ENCODE measurements around the gene PITX3. TPM values are rescaled to one million over a fixed set of nuclear protein-coding genes. Genes with fewer than 3 reads are reported as not detected.

The PITX3 gene
- total and polyA plus RNA-seq, 4 donors = not detected

DNA sequence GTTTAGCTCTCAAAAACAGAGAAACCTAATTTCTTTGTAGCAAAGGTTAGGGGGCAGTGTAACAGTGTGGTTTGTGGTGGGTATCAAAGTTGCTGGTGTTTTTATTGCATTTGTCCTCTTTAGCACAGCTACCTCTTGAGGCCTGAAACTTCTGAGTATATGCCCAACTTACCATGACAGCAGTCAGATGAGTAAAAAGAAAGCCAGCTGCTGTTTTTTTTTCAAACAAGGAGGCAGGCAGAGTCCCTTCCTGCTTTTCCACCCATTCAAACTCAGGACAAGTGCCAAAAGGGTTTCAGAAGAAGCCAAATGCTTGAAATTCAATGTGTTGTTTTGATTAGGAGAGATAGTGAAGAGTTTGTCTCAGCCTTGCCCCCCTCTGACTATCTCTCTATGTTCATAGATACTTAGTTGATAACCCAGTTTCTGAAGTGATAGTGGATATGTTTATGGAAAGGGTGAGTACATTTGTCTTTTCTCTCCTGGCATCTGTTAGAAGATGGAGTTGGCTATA lies 27.1 kb upstream of the PITX3 start (continued):
- TF ChIP-seq EGR1 (IDR thresholded peaks at IDR 0.05; ENCODE audit: low read depth in 2 of 2) = no peak
- TF ChIP-seq TAF1 (conservative IDR thresholded peaks at IDR 0.05) = no peak
- TF ChIP-seq YY1 (IDR thresholded peaks at IDR 0.05) = no peak
- TF ChIP-seq, protein P1, sequence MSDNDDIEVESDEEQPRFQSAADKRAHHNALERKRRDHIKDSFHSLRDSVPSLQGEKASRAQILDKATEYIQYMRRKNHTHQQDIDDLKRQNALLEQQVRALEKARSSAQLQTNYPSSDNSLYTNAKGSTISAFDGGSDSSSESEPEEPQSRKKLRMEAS (IDR thresholded peaks at IDR 0.05) = no peak
- TF ChIP-seq, protein P2, sequence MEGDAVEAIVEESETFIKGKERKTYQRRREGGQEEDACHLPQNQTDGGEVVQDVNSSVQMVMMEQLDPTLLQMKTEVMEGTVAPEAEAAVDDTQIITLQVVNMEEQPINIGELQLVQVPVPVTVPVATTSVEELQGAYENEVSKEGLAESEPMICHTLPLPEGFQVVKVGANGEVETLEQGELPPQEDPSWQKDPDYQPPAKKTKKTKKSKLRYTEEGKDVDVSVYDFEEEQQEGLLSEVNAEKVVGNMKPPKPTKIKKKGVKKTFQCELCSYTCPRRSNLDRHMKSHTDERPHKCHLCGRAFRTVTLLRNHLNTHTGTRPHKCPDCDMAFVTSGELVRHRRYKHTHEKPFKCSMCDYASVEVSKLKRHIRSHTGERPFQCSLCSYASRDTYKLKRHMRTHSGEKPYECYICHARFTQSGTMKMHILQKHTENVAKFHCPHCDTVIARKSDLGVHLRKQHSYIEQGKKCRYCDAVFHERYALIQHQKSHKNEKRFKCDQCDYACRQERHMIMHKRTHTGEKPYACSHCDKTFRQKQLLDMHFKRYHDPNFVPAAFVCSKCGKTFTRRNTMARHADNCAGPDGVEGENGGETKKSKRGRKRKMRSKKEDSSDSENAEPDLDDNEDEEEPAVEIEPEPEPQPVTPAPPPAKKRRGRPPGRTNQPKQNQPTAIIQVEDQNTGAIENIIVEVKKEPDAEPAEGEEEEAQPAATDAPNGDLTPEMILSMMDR (IDR thresholded peaks at IDR 0.05; ENCODE audit: low read depth, low read length, missing input control) = no peak
- TF ChIP-seq SP1 (IDR thresholded peaks at IDR 0.05) = no peak

DNA sequence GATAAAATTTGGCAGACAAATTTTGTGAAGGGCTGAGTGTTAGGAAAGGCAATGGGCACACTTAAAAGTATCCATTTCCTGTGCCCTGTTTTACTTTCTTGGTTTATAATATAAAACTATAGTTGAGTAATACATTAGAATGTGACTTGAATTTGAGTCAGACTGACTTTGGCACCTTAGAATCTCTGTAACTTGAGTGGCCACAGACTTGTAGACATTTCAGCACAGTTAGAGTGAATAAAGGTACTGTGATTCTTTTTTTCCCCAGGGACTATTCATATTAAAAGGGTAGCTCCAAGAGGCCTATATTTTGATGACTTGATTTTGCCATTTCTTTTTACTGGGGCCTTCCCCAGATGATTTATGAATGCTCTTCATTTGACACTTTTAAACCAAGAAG lies 26.4 kb upstream of the PITX3 start:
- peaks cover 0 to 5% (median 2%) of the 10 kb centered on the region in 4 donors for H3K4me1 ChIP-seq (ENCODE audit: control insufficient read depth in 4 of 4, insufficient read depth in 4 of 4, low read length in 3 of 4)
- no peaks in the 10 kb centered on the region for H3K27me3 ChIP-seq (ENCODE audit: control insufficient read depth in 4 of 4, insufficient read depth in 4 of 4, low read length in 3 of 4)
- H3K27ac ChIP-seq (ENCODE audit: low read depth in 1 of 2, low read length in 2 of 2) = no peak overlapping the region
- DNase-seq (ENCODE audit: low spot score) = no peak
- H3K9ac ChIP-seq (ENCODE audit: low read depth in 1 of 2, low read length in 2 of 2) = no peak overlapping the region
- H3K9me3 ChIP-seq (ENCODE audit: control insufficient read depth in 4 of 4, low read length in 3 of 4) = no peaks in the 10 kb centered on the region
- H3K4me3 ChIP-seq (ENCODE audit: low read depth in 1 of 3, low read length in 3 of 3) = no peak overlapping the region
- no peak for TF ChIP-seq HNF4G (IDR thresholded peaks at IDR 0.05)
- TF ChIP-seq, protein P1 (IDR thresholded peaks at IDR 0.05) = no peak
- TF ChIP-seq TAF1 (conservative IDR thresholded peaks at IDR 0.05) = no peak
- no peak for TF ChIP-seq YY1 (IDR thresholded peaks at IDR 0.05)
- no peak for TF ChIP-seq FOXA2 (IDR thresholded peaks at IDR 0.05)
- no peak for TF ChIP-seq EGR1 (IDR thresholded peaks at IDR 0.05; ENCODE audit: low read depth in 2 of 2)
- TF ChIP-seq HNF4A (conservative IDR thresholded peaks at IDR 0.05) = no peak
- TF ChIP-seq SP1 (IDR thresholded peaks at IDR 0.05) = no peak
- no peak for TF ChIP-seq GABPA (IDR thresholded peaks at IDR 0.05 in 1 of 2, conservative IDR thresholded peaks at IDR 0.05 in 1 of 2)
- TF ChIP-seq, protein P3, sequence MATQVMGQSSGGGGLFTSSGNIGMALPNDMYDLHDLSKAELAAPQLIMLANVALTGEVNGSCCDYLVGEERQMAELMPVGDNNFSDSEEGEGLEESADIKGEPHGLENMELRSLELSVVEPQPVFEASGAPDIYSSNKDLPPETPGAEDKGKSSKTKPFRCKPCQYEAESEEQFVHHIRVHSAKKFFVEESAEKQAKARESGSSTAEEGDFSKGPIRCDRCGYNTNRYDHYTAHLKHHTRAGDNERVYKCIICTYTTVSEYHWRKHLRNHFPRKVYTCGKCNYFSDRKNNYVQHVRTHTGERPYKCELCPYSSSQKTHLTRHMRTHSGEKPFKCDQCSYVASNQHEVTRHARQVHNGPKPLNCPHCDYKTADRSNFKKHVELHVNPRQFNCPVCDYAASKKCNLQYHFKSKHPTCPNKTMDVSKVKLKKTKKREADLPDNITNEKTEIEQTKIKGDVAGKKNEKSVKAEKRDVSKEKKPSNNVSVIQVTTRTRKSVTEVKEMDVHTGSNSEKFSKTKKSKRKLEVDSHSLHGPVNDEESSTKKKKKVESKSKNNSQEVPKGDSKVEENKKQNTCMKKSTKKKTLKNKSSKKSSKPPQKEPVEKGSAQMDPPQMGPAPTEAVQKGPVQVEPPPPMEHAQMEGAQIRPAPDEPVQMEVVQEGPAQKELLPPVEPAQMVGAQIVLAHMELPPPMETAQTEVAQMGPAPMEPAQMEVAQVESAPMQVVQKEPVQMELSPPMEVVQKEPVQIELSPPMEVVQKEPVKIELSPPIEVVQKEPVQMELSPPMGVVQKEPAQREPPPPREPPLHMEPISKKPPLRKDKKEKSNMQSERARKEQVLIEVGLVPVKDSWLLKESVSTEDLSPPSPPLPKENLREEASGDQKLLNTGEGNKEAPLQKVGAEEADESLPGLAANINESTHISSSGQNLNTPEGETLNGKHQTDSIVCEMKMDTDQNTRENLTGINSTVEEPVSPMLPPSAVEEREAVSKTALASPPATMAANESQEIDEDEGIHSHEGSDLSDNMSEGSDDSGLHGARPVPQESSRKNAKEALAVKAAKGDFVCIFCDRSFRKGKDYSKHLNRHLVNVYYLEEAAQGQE (IDR thresholded peaks at IDR 0.05) = no peak
- no peak for TF ChIP-seq NR2F2 (IDR thresholded peaks at IDR 0.05)
- peaks cover 0 to 7% (median under 1%) of the 10 kb centered on the region in 4 donors for H3K36me3 ChIP-seq (ENCODE audit: control insufficient read depth in 4 of 4, insufficient read depth in 3 of 4, low read depth in 1 of 4, low read length in 3 of 4)

DNA sequence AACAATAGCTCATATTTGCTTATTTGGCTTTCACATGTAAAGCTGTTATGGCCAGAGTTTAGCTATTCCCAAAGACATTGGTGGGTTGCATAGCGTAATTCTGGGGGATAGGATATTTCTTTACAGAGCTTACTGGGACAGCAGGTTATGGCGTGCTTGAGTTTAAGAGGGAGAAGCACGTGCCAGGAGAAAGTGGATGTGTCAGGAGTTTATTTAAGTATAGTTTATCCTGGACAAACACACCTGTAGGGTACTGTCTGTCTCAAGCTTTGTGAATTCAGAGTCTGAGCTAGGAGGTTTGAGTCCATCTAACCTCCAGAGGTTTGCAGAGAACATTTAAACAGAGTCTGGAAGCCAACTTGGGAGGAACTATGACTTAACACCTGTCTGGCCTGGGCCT lies 25.4 kb upstream of the PITX3 start:
- Histone ChIP-seq H3K9me3 (ENCODE audit: control insufficient read depth in 4 of 4, low read length in 3 of 4) (no peaks in the 10 kb centered on the region), H3K36me3 (ENCODE audit: control insufficient read depth in 4 of 4, insufficient read depth in 3 of 4, low read depth in 1 of 4, low read length in 3 of 4) (peaks cover 0 to 13% (median 3%) of the 10 kb centered on the region in 4 donors), H3K4me1 (ENCODE audit: control insufficient read depth in 4 of 4, insufficient read depth in 4 of 4, low read length in 3 of 4) (peaks cover 0 to 5% (median 2%) of the 10 kb centered on the region in 4 donors), H3K27me3 (ENCODE audit: control insufficient read depth in 4 of 4, insufficient read depth in 4 of 4, low read length in 3 of 4) (no peaks in the 10 kb centered on the region), H3K9ac (ENCODE audit: low read depth in 1 of 2, low read length in 2 of 2) (no peak overlapping the region), H3K27ac (ENCODE audit: low read depth in 1 of 2, low read length in 2 of 2) (no peak overlapping the region), H3K4me3 (ENCODE audit: low read depth in 1 of 3, low read length in 3 of 3) (no peak overlapping the region)
- WGBS = 98% methylated on average over 3 of the region's 3 CpGs
- DNase-seq (ENCODE audit: low spot score) = no peak
- TF ChIP-seq HNF4G (IDR thresholded peaks at IDR 0.05) = no peak
- TF ChIP-seq, protein P2 (IDR thresholded peaks at IDR 0.05; ENCODE audit: low read depth, low read length, missing input control) = no peak
- no peak for TF ChIP-seq SP1 (IDR thresholded peaks at IDR 0.05)
- no peak for TF ChIP-seq JUND (IDR thresholded peaks at IDR 0.05)
- no peak for TF ChIP-seq NR2F2 (IDR thresholded peaks at IDR 0.05)
- no peak for TF ChIP-seq GABPA (IDR thresholded peaks at IDR 0.05 in 1 of 2, conservative IDR thresholded peaks at IDR 0.05 in 1 of 2)
- TF ChIP-seq, protein P1 (IDR thresholded peaks at IDR 0.05) = no peak
- TF ChIP-seq FOXA2 (IDR thresholded peaks at IDR 0.05) = no peak
- TF ChIP-seq FOXA1 (IDR thresholded peaks at IDR 0.05) = no peak
- TF ChIP-seq YY1 (IDR thresholded peaks at IDR 0.05) = no peak
- TF ChIP-seq RAD21 (IDR thresholded peaks at IDR 0.05) = no peak
- TF ChIP-seq, protein P4, sequence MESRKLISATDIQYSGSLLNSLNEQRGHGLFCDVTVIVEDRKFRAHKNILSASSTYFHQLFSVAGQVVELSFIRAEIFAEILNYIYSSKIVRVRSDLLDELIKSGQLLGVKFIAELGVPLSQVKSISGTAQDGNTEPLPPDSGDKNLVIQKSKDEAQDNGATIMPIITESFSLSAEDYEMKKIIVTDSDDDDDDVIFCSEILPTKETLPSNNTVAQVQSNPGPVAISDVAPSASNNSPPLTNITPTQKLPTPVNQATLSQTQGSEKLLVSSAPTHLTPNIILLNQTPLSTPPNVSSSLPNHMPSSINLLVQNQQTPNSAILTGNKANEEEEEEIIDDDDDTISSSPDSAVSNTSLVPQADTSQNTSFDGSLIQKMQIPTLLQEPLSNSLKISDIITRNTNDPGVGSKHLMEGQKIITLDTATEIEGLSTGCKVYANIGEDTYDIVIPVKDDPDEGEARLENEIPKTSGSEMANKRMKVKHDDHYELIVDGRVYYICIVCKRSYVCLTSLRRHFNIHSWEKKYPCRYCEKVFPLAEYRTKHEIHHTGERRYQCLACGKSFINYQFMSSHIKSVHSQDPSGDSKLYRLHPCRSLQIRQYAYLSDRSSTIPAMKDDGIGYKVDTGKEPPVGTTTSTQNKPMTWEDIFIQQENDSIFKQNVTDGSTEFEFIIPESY (IDR thresholded peaks at IDR 0.05) = no peak
- no peak for TF ChIP-seq RXRA (IDR thresholded peaks at IDR 0.05)

Data from liver (tissue), 9 donors.